H1 (cell line): Measurements from ENCODE around the gene ARHGAP25. TPM values are rescaled to one million over a fixed set of nuclear protein-coding genes. Genes with fewer than 3 reads are reported as not detected.

ENCODE experiments used
- CTCF ChIA-PET: fragments of 300-600 bp; sonication (Branson Sonifier 250); formaldehyde crosslinking; loops from one replicate; lab custom pipeline; 2021; ENCODE audit not compliant: partially characterized antibody; lab: Charles Lee
- POLR2A ChIA-PET: fragments of 300-600 bp; sonication (Branson Sonifier 250); formaldehyde crosslinking; loops from one replicate; lab custom pipeline; 2021; ENCODE audit warnings: inconsistent platforms; ENCODE audit not compliant: partially characterized antibody; lab: Charles Lee
- DNase-seq, 2 experiments: peaks; one replicate each; pipeline versions ENCODE4 v3.0.0 to v3.0.0-alpha.2; 2010 to 2022; ENCODE audit warnings: low spot score in 2 of 2, low read depth in 1 of 2, mixed read lengths in 1 of 2
- FAIRE-seq: peaks from 2 replicates; lab custom pipeline; 2011; peaks lifted over from hg19 to GRCh38; lab: Jason Lieb, UNC
- H2AFZ ChIP-seq: 2 replicates; pipeline ENCODE4 v1.8.1; 2012; ENCODE audit warnings: low read length, inconsistent platforms
- H2AK5ac ChIP-seq: 2 replicates; pipeline ENCODE4 v1.6.1; 2013; ENCODE audit warnings: low read depth, low read length
- H2BK120ac ChIP-seq: replicated peaks from 2 replicates; pipeline ENCODE3; 2013; ENCODE audit warnings: low read depth, low read length, inconsistent platforms
- H2BK12ac ChIP-seq: 2 replicates; pipeline ENCODE4 v1.6.1; 2013; ENCODE audit warnings: low read depth, low read length
- H2BK15ac ChIP-seq: 2 replicates; pipeline ENCODE4 v1.6.1; 2013; ENCODE audit warnings: low read length
- H2BK20ac ChIP-seq: 2 replicates; pipeline ENCODE4 v1.6.1; 2013; ENCODE audit warnings: low read length
- H2BK5ac ChIP-seq: 2 replicates; pipeline ENCODE4 v1.6.1; 2013; ENCODE audit warnings: low read depth, low read length
- H3K14ac ChIP-seq: 2 replicates; pipeline ENCODE4 v1.6.1; 2013; ENCODE audit warnings: inconsistent platforms; ENCODE audit not compliant: insufficient read length
- H3K18ac ChIP-seq: 2 replicates; pipeline ENCODE4 v1.6.1; 2013; ENCODE audit warnings: low read length; ENCODE audit errors: extremely low read depth
- H3K23ac ChIP-seq: 2 replicates; pipeline ENCODE4 v1.6.1; 2013; ENCODE audit warnings: inconsistent platforms; ENCODE audit not compliant: insufficient read length
- H3K23me2 ChIP-seq: 2 replicates; pipeline ENCODE4 v1.6.1; 2013; ENCODE audit warnings: low read depth, low read length
- H3K27ac ChIP-seq: 2 replicates; pipeline ENCODE4 v1.6.1; 2011; ENCODE audit warnings: low read depth, low read length, inconsistent platforms
- H3K27me3 ChIP-seq, 4 experiments: replicated peaks in 1 of 4; 1 replicate in 1 of 4; 2 replicates in 3 of 4; pipeline versions ENCODE4 v1.6.1 to v1.8.1; 2011 to 2013; ENCODE audit warnings: low read length in 3 of 4, mild to moderate bottlenecking in 3 of 4, inconsistent platforms in 2 of 4, mixed read lengths in 2 of 4, moderate library complexity in 1 of 4; ENCODE audit not compliant: control insufficient read depth in 3 of 4, insufficient read depth in 3 of 4; ENCODE audit errors: extremely low read depth in 1 of 4
- H3K36me3 ChIP-seq, 4 experiments: 2 replicates each; pipeline versions ENCODE4 v1.6.1 to v1.8.1; 2011 to 2013; ENCODE audit warnings: mild to moderate bottlenecking in 4 of 4, low read length in 3 of 4, moderate library complexity in 2 of 4, control low read depth in 1 of 4, inconsistent platforms in 1 of 4; ENCODE audit not compliant: insufficient read depth in 4 of 4, control insufficient read depth in 2 of 4
- H3K4ac ChIP-seq: replicated peaks from 2 replicates; pipeline ENCODE3; 2013; ENCODE audit warnings: low read length, low read depth, mixed read lengths, inconsistent platforms; ENCODE audit not compliant: insufficient read length
- H3K4me1 ChIP-seq, 4 experiments: replicated peaks in 1 of 4; 1 replicate in 1 of 4; 2 replicates in 3 of 4; pipeline versions ENCODE4 v1.6.1 to v1.8.1; 2011 to 2013; ENCODE audit warnings: low read length in 3 of 4, inconsistent platforms in 2 of 4, mixed read lengths in 1 of 4; ENCODE audit not compliant: insufficient read depth in 4 of 4, control insufficient read depth in 3 of 4
- H3K4me2 ChIP-seq, 2 experiments: 2 replicates each; pipeline versions ENCODE4 v1.6.1 to v1.8.1; 2011 to 2013; ENCODE audit warnings: low read depth in 2 of 2, low read length in 2 of 2, control low read depth in 1 of 2, inconsistent platforms in 1 of 2, mild to moderate bottlenecking in 1 of 2; ENCODE audit not compliant: insufficient read depth in 1 of 2
- H3K4me3 ChIP-seq, 4 experiments: fragments of 200-600, 300-600 bp in 1 of 4; sonication (generic), shearing (Covaris generic), sonication (Bioruptor Twin) in 1 of 4; 2 replicates each; pipeline versions ENCODE4 v1.5.1 to v1.8.1; 2011 to 2016; ENCODE audit warnings: low read length in 4 of 4, low read depth in 3 of 4, control low read depth in 2 of 4, inconsistent platforms in 2 of 4, mild to moderate bottlenecking in 2 of 4, mixed read lengths in 1 of 4, moderate library complexity in 1 of 4; ENCODE audit not compliant: insufficient read depth in 2 of 4; ENCODE audit errors: extremely low read depth in 1 of 4
- H3K56ac ChIP-seq: replicated peaks from 2 replicates; pipeline ENCODE3; 2013; ENCODE audit warnings: low read depth, mild to moderate bottlenecking, mixed read lengths, low read length, inconsistent platforms; ENCODE audit not compliant: insufficient read length
- H3K79me1 ChIP-seq: 2 replicates; pipeline ENCODE4 v1.6.1; 2013; ENCODE audit warnings: low read depth, low read length, control low read depth
- H3K79me2 ChIP-seq, 2 experiments: 2 replicates each; pipeline versions ENCODE4 v1.6.1 to v1.8.1; 2012 to 2013; ENCODE audit warnings: low read length in 2 of 2, mild to moderate bottlenecking in 2 of 2, inconsistent platforms in 1 of 2; ENCODE audit not compliant: insufficient read depth in 2 of 2, control insufficient read depth in 1 of 2
- H3K9ac ChIP-seq, 4 experiments: replicated peaks in 1 of 4; 1 replicate in 1 of 4; 2 replicates in 3 of 4; pipeline versions ENCODE4 v1.6.1 to v1.8.1; 2011 to 2013; ENCODE audit warnings: low read depth in 3 of 4, low read length in 3 of 4, control low read depth in 2 of 4, mild to moderate bottlenecking in 2 of 4, moderate library complexity in 2 of 4, inconsistent platforms in 1 of 4; ENCODE audit errors: extremely low read depth in 1 of 4
- H3K9me3 ChIP-seq, 2 experiments: 2 replicates each; pipeline versions ENCODE4 v1.6.1 to v1.8.1; 2012 to 2013; ENCODE audit warnings: mild to moderate bottlenecking in 2 of 2, moderate library complexity in 2 of 2, control low read depth in 1 of 2, inconsistent platforms in 1 of 2, low read depth in 1 of 2, low read length in 1 of 2, mixed read lengths in 1 of 2; ENCODE audit not compliant: insufficient read depth in 2 of 2
- H4K20me1 ChIP-seq, 2 experiments: replicated peaks in 1 of 2; 2 replicates each; pipeline versions ENCODE3 to v1.8.1; 2011 to 2013; ENCODE audit warnings: inconsistent platforms in 2 of 2, low read length in 2 of 2, mild to moderate bottlenecking in 1 of 2; ENCODE audit not compliant: insufficient read depth in 2 of 2, control insufficient read depth in 1 of 2
- H4K5ac ChIP-seq: 2 replicates; pipeline ENCODE4 v1.6.1; 2013; ENCODE audit warnings: low read length, low read depth, mixed read lengths, inconsistent platforms; ENCODE audit not compliant: insufficient read length
- H4K8ac ChIP-seq: 2 replicates; pipeline ENCODE4 v1.8.0; 2013; ENCODE audit warnings: mild to moderate bottlenecking, moderate library complexity, low read length, inconsistent platforms; ENCODE audit not compliant: insufficient read depth; ENCODE audit errors: extremely low read depth
- H4K91ac ChIP-seq: replicated peaks from 2 replicates; pipeline ENCODE3; 2013; ENCODE audit warnings: low read length, mixed read lengths, inconsistent platforms; ENCODE audit not compliant: insufficient read length
- BCL11A ChIP-seq, 2 experiments: IDR thresholded peaks; one replicate each; pipeline ENCODE4 v1.6.1; 2011; ENCODE audit warnings: low read depth in 2 of 2, low read length in 2 of 2, mild to moderate bottlenecking in 2 of 2
- CHD2 ChIP-seq: IDR thresholded peaks from 2 replicates; pipeline ENCODE4 v1.6.1; 2012; ENCODE audit warnings: low read length, improper control_type of control experiment
- JUN ChIP-seq: IDR thresholded peaks from 2 replicates; pipeline ENCODE4 v1.6.1; 2011; ENCODE audit warnings: low read depth, mild to moderate bottlenecking, improper control_type of control experiment, low read length
- KDM5A ChIP-seq: fragments of 200-600 bp; IDR thresholded peaks from 2 replicates; pipeline ENCODE4 v1.7.1; 2012; ENCODE audit warnings: mild to moderate bottlenecking, low read length, inconsistent platforms, mixed read lengths
- RAD21 ChIP-seq, 2 experiments: IDR thresholded peaks in 1 of 2; conservative IDR thresholded peaks in 1 of 2; 2 replicates each; pipeline ENCODE4 v1.6.1; 2011; ENCODE audit warnings: low read depth in 2 of 2, low read length in 2 of 2, improper control_type of control experiment in 1 of 2, inconsistent platforms in 1 of 2, mild to moderate bottlenecking in 1 of 2, moderate library complexity in 1 of 2
- RBBP5 ChIP-seq: IDR thresholded peaks from 2 replicates; pipeline ENCODE4 v1.7.1; 2012; ENCODE audit warnings: low read depth, mild to moderate bottlenecking, inconsistent platforms, low read length, moderate library complexity, borderline replicate concordance
- RFX5 ChIP-seq: IDR thresholded peaks from 2 replicates; pipeline ENCODE4 v1.6.1; 2011; ENCODE audit warnings: low read depth, low read length, improper control_type of control experiment, borderline replicate concordance
- RNF2 ChIP-seq: fragments of 200-900, 300-1000 bp; sonication (generic); IDR thresholded peaks from 2 replicates; pipeline ENCODE4 v1.7.1; 2016; ENCODE audit warnings: borderline replicate concordance, low read depth, mild to moderate bottlenecking, antibody characterized with exemption, low read length; ENCODE audit not compliant: poor library complexity, severe bottlenecking; ENCODE audit errors: missing control alignments
- RXRA ChIP-seq: IDR thresholded peaks from 2 replicates; pipeline ENCODE4 v1.6.1; 2011; ENCODE audit warnings: low read depth, mild to moderate bottlenecking, low read length, moderate library complexity; ENCODE audit not compliant: insufficient read depth
- SAP30 ChIP-seq: fragments of 300-600 bp; sonication (generic); IDR thresholded peaks from 2 replicates; pipeline ENCODE4 v1.7.1; 2012; ENCODE audit warnings: low read length, moderate library complexity, mild to moderate bottlenecking, inconsistent platforms; ENCODE audit not compliant: insufficient read depth, insufficient replicate concordance
- SIN3A ChIP-seq, 2 experiments: IDR thresholded peaks in 1 of 2; conservative IDR thresholded peaks in 1 of 2; 2 replicates each; pipeline ENCODE4 v1.6.1; 2011 to 2012; ENCODE audit warnings: low read length in 2 of 2, improper control_type of control experiment in 1 of 2, low read depth in 1 of 2, mild to moderate bottlenecking in 1 of 2
- SP4 ChIP-seq: IDR thresholded peaks from 2 replicates; pipeline ENCODE4 v1.6.1; 2012; ENCODE audit warnings: low read length, inconsistent platforms
- WGBS, 2 experiments: shearing (Covaris generic) in 1 of 2; methylation state at CpG; one replicate each; pipeline versions ENCODE4 v1.1.6 to v1.1.7; 2013 to 2015; ENCODE audit warnings: low lambda C conversion rate in 2 of 2, mixed read lengths in 2 of 2, inconsistent platforms in 1 of 2, low coverage in 1 of 2, missing lambda C conversion rate in 1 of 2; ENCODE audit not compliant: insufficient replicate concordance in 2 of 2, insufficient coverage in 1 of 2, insufficient read length in 1 of 2; ENCODE audit errors: extremely low coverage in 1 of 2, missing lambda C conversion rate in 1 of 2; 5-methylcytosine and 5-hydroxymethylcytosine counted together
- polyA plus RNA-seq, 7 experiments: library from polyadenylated mRNA; depleted of rRNA in 3 of 7; stranded (reverse) in 5 of 7; unstranded in 2 of 7; fragments of >200 nt in 5 of 7; fragments of 200-250 nt in 2 of 7; gene quantifications; 1 replicate in 5 of 7; 2 replicates in 1 of 7; 4 replicates in 1 of 7; pipeline versions ENCODE4 v1.2.1 to v1.2.3, GENCODE V29; 2011 to 2013; ENCODE audit warnings: missing spikeins in 2 of 7, mixed read lengths in 2 of 7
- total RNA-seq: library from RNA; stranded (reverse); fragmentation: NEBNext Ultra II Directional; extraction: Animal tissue kit (Norgen Biotek cat#: 25700); gene quantifications from 2 replicates; pipeline ENCODE4 v1.2.1, GENCODE V29; 2021
- TF ChIP-seq, protein P1 (sequence below): IDR thresholded peaks from 2 replicates; pipeline ENCODE4 v1.6.1; 2012; ENCODE audit warnings: inconsistent platforms

Gene ARHGAP25
- total and polyA plus RNA-seq, 2 of the 8 experiments (the other 6 are each of a cell fraction or from before 2014, with no cell fraction given), result 1.00 to 1.2 TPM

GRCh38 chr2:68812251-68812650 lies 77.6 kb downstream of the ARHGAP25 start:
- H3K4me3 ChIP-seq, result no peak overlapping the region
- H3K79me1 ChIP-seq, result no peaks in the 10 kb centered on the region
- H2AFZ ChIP-seq, result no peak overlapping the region
- no peaks in the 10 kb centered on the region for H3K23me2 ChIP-seq
- no peak for DNase-seq
- no peak overlapping the region for H3K4ac ChIP-seq
- H3K18ac ChIP-seq, result no peak overlapping the region
- no peak overlapping the region for H3K56ac ChIP-seq
- no peak overlapping the region for H2AK5ac ChIP-seq
- H3K23ac ChIP-seq, result no peak overlapping the region
- no peak for FAIRE-seq
- no peaks in the 10 kb centered on the region for H3K27me3 ChIP-seq
- no peak overlapping the region for H2BK12ac ChIP-seq
- no peak overlapping the region for H4K5ac ChIP-seq
- no peak overlapping the region for H4K91ac ChIP-seq
- no peak overlapping the region for H3K4me2 ChIP-seq
- no peaks in the 10 kb centered on the region for H3K79me2 ChIP-seq
- H2BK20ac ChIP-seq, result no peak overlapping the region
- H4K8ac ChIP-seq, result no peak overlapping the region
- H3K14ac ChIP-seq, result no peak overlapping the region
- no peak overlapping the region for H2BK120ac ChIP-seq
- H2BK5ac ChIP-seq, result no peak overlapping the region
- ChIA-PET POLR2A (no interaction called here), CTCF (interaction anchor here (0.9 kb wide), 1 partner anchor 24 kb away, joined by 3 read pairs; no protein-coding TSS in a partner anchor)
- H3K4me1 ChIP-seq, result peaks cover 0 to 2% (median 1%) of the 10 kb centered on the region in 4 experiments; a peak in 2 of 7 replicates
- H3K27ac ChIP-seq, result no peak overlapping the region
- no peak overlapping the region for H3K9ac ChIP-seq
- H2BK15ac ChIP-seq, result no peak overlapping the region
- 89% methylated on average over 6 of the region's 6 CpGs; no CpG with 5 or more reads in 1 of the 2 experiments for WGBS, 2 experiments
- H4K20me1 ChIP-seq, result no peaks in the 10 kb centered on the region
- H3K9me3 ChIP-seq, result no peaks in the 10 kb centered on the region
- H3K36me3 ChIP-seq, result no peaks in the 10 kb centered on the region
- no peak for TF ChIP-seq SP4
- no peak for TF ChIP-seq JUN
- no peak for TF ChIP-seq RXRA
- no peak for TF ChIP-seq BCL11A (IDR thresholded peaks at IDR 0.05; ENCODE audit: low read depth in 2 of 2, low read length in 2 of 2)
- TF ChIP-seq SAP30, result no peak
- no peak for TF ChIP-seq RFX5
- TF ChIP-seq RNF2, result no peak
- no peak for TF ChIP-seq RBBP5
- no peak for TF ChIP-seq KDM5A
- no peak for TF ChIP-seq SIN3A (conservative IDR thresholded peaks at IDR 0.05 in 1 of 2, IDR thresholded peaks at IDR 0.05 in 1 of 2; ENCODE audit: low read depth in 1 of 2, low read length in 2 of 2)
- TF ChIP-seq RAD21 (IDR thresholded peaks at IDR 0.05 in 1 of 2, conservative IDR thresholded peaks at IDR 0.05 in 1 of 2; ENCODE audit: low read depth in 2 of 2, low read length in 2 of 2), result no peak
- TF ChIP-seq, protein P1, sequence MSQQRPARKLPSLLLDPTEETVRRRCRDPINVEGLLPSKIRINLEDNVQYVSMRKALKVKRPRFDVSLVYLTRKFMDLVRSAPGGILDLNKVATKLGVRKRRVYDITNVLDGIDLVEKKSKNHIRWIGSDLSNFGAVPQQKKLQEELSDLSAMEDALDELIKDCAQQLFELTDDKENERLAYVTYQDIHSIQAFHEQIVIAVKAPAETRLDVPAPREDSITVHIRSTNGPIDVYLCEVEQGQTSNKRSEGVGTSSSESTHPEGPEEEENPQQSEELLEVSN, result no peak
- TF ChIP-seq CHD2, result no peak
